Smooth muscle cell of the brain vasculature (primary cell): ENCODE measurements around the gene TBC1D9B.
A peak's percentile ranks its signal among the peaks of the same experiment; 100 is the strongest.

Experiments used
- DNase-seq: peaks from one replicate; pipeline ENCODE4 v3.0.0-alpha.2; 2012; ENCODE audit warnings: low read depth, low spot score

Gene TBC1D9B

GRCh38 chr5:179821298-179822058 lies 86.2 kb downstream of the TBC1D9B start:
- peak; percentile 89 for DNase-seq

- DNase-seq: no peak
These were observed 87.0 kb downstream of the TBC1D9B start, which contains the start of gene SQSTM1 for GRCh38 chr5:179820483-179821297. SQSTM1 (plus strand) TSS chr5:179820905; CDS start chr5:179820937, 32 bp downstream.

GRCh38 chr5:179820127-179820482 lies 87.6 kb downstream of the TBC1D9B start:
- no peak for DNase-seq

GRCh38 chr5:179819296-179820126 lies 88.2 kb downstream of the TBC1D9B start:
- no peak for DNase-seq

GRCh38 chr5:179818746-179819295 lies 88.9 kb downstream of the TBC1D9B start:
- peak; percentile 74 for DNase-seq

GRCh38 chr5:179817890-179818745 lies 89.6 kb downstream of the TBC1D9B start:
- DNase-seq: no peak

- no peak for DNase-seq
These were observed 90.2 kb downstream of the TBC1D9B start for GRCh38 chr5:179817470-179817840.

- no peak for DNase-seq
These were observed 90.8 kb downstream of the TBC1D9B start for GRCh38 chr5:179816796-179817469.

- no peak for DNase-seq
These were observed 91.3 kb downstream of the TBC1D9B start for GRCh38 chr5:179816401-179816795.

- no peak for DNase-seq
These were observed 92.0 kb downstream of the TBC1D9B start for GRCh38 chr5:179815491-179816249.

GRCh38 chr5:179814090-179814489 lies 93.6 kb downstream of the TBC1D9B start:
- DNase-seq: no peak

GRCh38 chr5:179812997-179813607 lies 94.6 kb downstream of the TBC1D9B start:
- no peak for DNase-seq

- DNase-seq: no peak
These were observed 95.4 kb downstream of the TBC1D9B start for GRCh38 chr5:179812135-179812825.
